ENCODE results near the gene USH1G.
"Not testable (repeated sequence)": the region's sequence is repeated elsewhere in the genome, so short reads cannot be mapped to it uniquely, and the experiment has no call there.

The USH1G gene

DNA sequence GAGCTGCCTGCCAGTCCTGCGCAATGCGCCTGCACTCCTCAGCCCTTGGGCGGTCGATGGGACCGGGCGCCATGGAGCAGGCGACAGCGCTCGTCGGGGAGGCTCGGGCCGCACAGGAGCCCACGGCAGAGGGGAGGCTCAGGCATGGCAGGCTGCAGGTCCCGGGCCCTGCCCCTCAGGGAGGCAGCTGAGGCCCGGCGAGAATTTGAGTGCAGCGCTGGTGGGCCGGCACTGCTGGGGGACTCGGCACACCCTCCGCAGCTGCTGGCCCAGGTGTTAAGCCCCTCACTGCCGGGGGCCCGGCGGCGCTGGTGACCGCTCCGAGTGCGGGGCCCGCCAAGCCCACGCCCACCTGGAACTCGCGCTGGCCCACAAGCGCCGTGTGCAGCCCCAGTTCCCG lies 16.0 kb downstream of the USH1G start:
- ChIA-PET CTCF (interaction anchor here (1.1 to 1.7 kb wide), 3 partner anchors 50 to 55 kb away, joined by 5 read pairs; no protein-coding TSS in a partner anchor), POLR2A (no interaction called here)
- TF ChIP-seq, protein P1, sequence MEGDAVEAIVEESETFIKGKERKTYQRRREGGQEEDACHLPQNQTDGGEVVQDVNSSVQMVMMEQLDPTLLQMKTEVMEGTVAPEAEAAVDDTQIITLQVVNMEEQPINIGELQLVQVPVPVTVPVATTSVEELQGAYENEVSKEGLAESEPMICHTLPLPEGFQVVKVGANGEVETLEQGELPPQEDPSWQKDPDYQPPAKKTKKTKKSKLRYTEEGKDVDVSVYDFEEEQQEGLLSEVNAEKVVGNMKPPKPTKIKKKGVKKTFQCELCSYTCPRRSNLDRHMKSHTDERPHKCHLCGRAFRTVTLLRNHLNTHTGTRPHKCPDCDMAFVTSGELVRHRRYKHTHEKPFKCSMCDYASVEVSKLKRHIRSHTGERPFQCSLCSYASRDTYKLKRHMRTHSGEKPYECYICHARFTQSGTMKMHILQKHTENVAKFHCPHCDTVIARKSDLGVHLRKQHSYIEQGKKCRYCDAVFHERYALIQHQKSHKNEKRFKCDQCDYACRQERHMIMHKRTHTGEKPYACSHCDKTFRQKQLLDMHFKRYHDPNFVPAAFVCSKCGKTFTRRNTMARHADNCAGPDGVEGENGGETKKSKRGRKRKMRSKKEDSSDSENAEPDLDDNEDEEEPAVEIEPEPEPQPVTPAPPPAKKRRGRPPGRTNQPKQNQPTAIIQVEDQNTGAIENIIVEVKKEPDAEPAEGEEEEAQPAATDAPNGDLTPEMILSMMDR (IDR thresholded peaks at IDR 0.05; ENCODE audit: control extremely low read depth, extremely low read depth, low read depth, missing control alignments): no peak
- no peak for DNase-seq (ENCODE audit: extremely low spot score)

DNA sequence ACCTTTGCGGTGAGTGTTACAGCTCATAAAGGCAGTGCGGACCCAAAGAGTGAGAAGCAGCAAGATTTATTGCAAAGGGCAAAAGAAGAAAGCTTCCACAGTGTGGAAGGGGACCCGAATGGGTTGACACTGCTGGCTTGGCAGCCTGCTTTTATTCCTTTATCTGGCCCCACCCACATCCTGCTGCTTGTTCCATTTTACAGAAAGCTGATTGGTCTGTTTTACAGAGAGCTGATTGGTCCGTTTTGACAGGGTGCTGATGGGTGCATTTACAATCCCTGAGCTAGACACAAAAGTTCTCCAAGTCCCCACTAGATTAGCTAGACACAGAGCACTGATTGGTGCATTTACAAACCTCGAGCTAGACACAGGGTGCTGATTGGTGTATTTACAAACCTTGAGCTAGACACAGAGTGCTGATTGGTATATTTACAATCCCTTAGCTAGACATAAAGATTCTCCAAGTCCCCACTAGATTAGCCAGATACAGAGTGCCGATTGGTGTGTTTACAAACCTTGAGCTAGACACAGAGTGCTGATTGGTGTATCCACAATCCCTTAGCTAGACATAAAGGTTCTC lies 16.8 kb downstream of the USH1G start:
- POLR2A ChIA-PET; DNase-seq (ENCODE audit: extremely low spot score): not testable (repeated sequence)
- CTCF ChIA-PET: interaction anchor here (1.1 to 1.7 kb wide), 4 partner anchors 10 to 56 kb away, joined by 5 to 6 read pairs (median 5); no protein-coding TSS in a partner anchor

DNA sequence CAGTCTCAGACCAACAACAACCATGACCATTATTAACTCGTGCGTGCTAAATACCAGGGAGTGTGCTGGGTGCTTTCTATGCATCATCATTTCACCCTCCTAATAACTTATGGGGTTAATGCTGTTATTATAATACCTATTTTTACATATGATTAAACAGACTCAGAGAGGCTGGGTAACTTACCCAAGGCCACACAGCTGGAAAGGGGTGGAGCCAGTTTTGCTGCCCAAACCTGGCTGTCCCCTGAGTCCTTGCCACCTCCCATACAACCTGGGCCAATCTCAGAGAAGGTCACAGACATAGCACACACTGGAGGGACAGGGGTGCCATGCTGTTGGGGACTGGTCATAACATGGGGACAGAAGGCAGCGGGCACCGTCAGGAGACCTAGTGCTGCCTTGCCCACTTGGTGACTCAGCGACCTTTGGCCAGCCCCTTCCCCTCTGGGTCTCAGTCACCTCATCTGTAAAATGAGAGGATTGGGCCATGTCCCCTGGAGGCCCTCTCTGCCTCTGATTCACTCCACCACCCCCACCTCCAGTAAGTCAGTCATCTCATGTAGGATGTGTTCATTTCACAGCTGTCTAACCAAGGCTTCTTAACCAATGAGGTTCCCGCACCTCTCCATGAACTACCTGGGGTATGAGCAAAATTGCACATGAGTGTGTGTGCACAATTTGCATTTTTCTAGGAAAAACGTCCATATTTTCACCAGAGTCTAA lies 18.2 kb downstream of the USH1G start:
- DNase-seq (ENCODE audit: extremely low spot score): no peak
- TF ChIP-seq, protein P1 (IDR thresholded peaks at IDR 0.05; ENCODE audit: control extremely low read depth, extremely low read depth, low read depth, missing control alignments): no peak
- CTCF ChIA-PET: interaction anchor here (1.3 kb wide), 1 partner anchor 9 kb away, joined by 4 read pairs; no protein-coding TSS in a partner anchor
- POLR2A ChIA-PET: no interaction called here

DNA sequence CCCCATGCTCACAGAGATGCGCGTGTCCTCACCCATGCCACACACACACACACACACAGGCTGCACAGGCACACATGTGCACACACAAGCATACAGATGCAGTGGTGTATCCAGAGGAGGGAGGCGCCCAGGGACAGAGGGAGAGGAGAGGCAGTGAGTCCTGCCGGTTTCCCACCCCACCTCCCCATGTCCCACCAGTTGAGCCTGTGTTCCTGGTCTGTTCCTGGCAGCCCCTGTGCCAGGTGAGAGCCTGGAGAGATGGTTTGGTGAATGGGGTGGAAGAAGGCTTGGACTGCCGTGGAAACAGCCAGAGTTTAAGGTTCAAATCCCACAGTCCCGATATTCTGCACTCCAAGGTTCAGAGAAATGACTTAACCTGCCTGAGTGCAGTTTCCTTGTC lies 19.4 kb downstream of the USH1G start:
- ChIA-PET CTCF (interaction anchor here (1.0 to 1.1 kb wide), 2 partner anchors 20 to 35 kb away, joined by 3 read pairs; partner anchors contain the start of gene OTOP2), POLR2A (no interaction called here)
- DNase-seq (ENCODE audit: extremely low spot score): no peak
- TF ChIP-seq, protein P1 (IDR thresholded peaks at IDR 0.05; ENCODE audit: control extremely low read depth, extremely low read depth, low read depth, missing control alignments): no peak

DNA sequence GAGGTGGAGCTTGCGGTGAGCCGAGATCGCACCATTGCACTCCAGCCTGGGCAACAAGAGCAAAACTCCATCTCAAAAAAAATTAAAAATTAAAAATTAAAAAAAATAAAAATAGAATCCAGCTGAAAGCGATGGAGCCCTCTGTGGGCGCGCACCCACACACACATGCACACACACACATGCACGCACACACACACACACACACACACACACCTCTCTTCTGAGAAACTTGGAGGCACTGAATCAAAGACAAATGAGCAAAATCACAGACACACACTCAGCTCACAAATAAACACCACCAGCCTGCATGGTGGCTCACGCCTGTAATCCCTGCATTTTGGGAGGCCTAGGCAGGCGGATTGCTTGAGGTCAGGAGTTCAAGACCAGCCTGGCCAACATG lies 20.0 kb downstream of the USH1G start:
- POLR2A ChIA-PET: no interaction called here
- CTCF ChIA-PET: interaction anchor here (1.0 to 1.1 kb wide), 2 partner anchors 21 to 35 kb away, joined by 3 read pairs; partner anchors contain the start of gene OTOP2
- TF ChIP-seq, protein P1 (IDR thresholded peaks at IDR 0.05; ENCODE audit: control extremely low read depth, extremely low read depth, low read depth, missing control alignments): no peak
- DNase-seq (ENCODE audit: extremely low spot score): no peak

DNA sequence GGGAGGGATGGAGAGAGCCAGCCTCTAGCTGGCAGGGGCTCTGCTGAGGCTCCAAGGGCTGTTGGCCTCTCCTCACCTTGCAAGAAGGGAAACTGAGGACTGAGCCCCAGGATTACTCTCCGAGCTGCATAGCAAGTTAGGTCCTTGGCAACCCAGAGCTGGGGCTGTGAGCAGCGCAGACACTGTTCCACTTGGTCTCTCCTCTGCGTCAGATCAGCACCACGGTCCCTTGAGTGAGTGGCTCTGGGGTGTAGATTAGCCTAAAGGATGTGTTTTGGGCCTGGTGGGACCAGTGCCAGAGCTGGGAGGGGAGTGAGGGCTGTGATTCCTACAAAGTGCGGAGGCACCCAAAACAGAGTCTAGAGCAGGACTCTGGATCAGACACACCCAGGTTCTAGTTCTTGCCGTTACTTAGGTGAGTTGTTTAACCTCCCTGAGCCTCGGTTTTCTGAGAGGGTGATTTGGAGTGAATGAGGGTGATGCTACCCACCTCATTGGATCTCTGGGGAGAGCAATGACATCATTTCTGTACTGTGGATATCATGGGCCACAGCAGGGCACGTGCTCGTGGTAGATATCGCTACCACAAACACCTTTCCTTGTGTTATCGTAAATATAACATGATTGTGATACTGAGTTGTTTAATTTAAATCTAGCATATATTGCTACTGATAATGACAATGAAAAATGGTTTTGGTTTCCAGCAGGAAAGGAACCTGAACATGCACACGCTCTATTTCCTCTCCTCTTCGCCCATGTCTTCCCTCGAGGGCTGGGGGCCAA lies 21.5 kb downstream of the USH1G start:
- TF ChIP-seq, protein P1 (IDR thresholded peaks at IDR 0.05; ENCODE audit: control extremely low read depth, extremely low read depth, low read depth, missing control alignments): no peak
- DNase-seq (ENCODE audit: extremely low spot score): no peak
- CTCF ChIA-PET: interaction anchor here (1.6 kb wide), 1 partner anchor 60 kb away, joined by 3 read pairs; no protein-coding TSS in a partner anchor
- POLR2A ChIA-PET: no interaction called here
